Esophagus squamous epithelium (tissue), 5 donors: ENCODE measurements around the gene HARBI1. TPM values are rescaled to one million over a fixed set of nuclear protein-coding genes. Genes with fewer than 3 reads are reported as not detected.

Experiments
- DNase-seq: peaks from one replicate; lab custom pipeline; 2025; lab: John Stamatoyannopoulos, UW
- H3K27ac ChIP-seq, 4 donors: fragments of 200-600 bp; sonication (generic); one replicate each; pipeline ENCODE4 v1.5.1; 2016 to 2019; ENCODE audit warnings: mild to moderate bottlenecking in 1 of 4
- H3K27me3 ChIP-seq, 4 donors: fragments of 200-600 bp; sonication (generic); 1 replicate in 3 of 4; 2 replicates in 1 of 4; pipeline versions ENCODE4 v1.5.1 to v1.6.0; 2017 to 2021; ENCODE audit warnings: antibody characterized with exemption in 1 of 4
- H3K36me3 ChIP-seq, 3 donors: fragments of 200-600 bp; sonication (generic); one replicate each; pipeline ENCODE4 v1.5.1; 2016 to 2019
- H3K4me1 ChIP-seq, 3 donors: fragments of 200-600 bp; sonication (generic); one replicate each; pipeline ENCODE4 v1.5.1; 2017 to 2019
- H3K4me3 ChIP-seq, 4 donors: fragments of 200-600 bp; sonication (generic); 1 replicate in 3 of 4; 2 replicates in 1 of 4; pipeline ENCODE4 v1.5.1; 2016 to 2019; ENCODE audit warnings: mild to moderate bottlenecking in 2 of 4, moderate library complexity in 1 of 4
- H3K9me3 ChIP-seq, 3 donors: fragments of 200-600 bp; sonication (generic); one replicate each; pipeline ENCODE4 v1.5.1; 2016 to 2019
- CTCF ChIP-seq, 6 experiments: fragments of 450-650 bp in 4 of 6; fragments of 200-600 bp in 2 of 6; sonication (generic) in 2 of 6; IDR thresholded peaks; one replicate each; pipeline ENCODE4 v1.5.1; 2016 to 2019; ENCODE audit warnings: antibody characterized with exemption in 6 of 6, mild to moderate bottlenecking in 4 of 6, moderate library complexity in 4 of 6
- POLR2A ChIP-seq, 4 donors: fragments of 450-650 bp; IDR thresholded peaks; one replicate each; pipeline ENCODE4 v1.6.1; 2017; ENCODE audit warnings: antibody characterized with exemption in 4 of 4, mild to moderate bottlenecking in 4 of 4, moderate library complexity in 3 of 4
- WGBS, 2 donors: methylation state at CpG; one replicate each; pipeline ENCODE4 v1.1.5; 2018; 5-methylcytosine and 5-hydroxymethylcytosine counted together
- intact Hi-C: fragments of 100-400 bp; cut with DNase I; formaldehyde crosslinking; loops from one replicate; pipeline ENCODE4 v1.15.0; 2022
- total RNA-seq, 4 donors: library from RNA; depleted of rRNA; stranded (reverse); fragments of >200 nt; gene quantifications; one replicate each; pipeline ENCODE4 v1.1.0, GENCODE V29; 2016
- donor health status: DM: yes; HTN: yes; CAD: no.

The HARBI1 gene
- total RNA-seq: 1 to 10 TPM; 1.3 to 4.2 (median 2.2) TPM

DNA sequence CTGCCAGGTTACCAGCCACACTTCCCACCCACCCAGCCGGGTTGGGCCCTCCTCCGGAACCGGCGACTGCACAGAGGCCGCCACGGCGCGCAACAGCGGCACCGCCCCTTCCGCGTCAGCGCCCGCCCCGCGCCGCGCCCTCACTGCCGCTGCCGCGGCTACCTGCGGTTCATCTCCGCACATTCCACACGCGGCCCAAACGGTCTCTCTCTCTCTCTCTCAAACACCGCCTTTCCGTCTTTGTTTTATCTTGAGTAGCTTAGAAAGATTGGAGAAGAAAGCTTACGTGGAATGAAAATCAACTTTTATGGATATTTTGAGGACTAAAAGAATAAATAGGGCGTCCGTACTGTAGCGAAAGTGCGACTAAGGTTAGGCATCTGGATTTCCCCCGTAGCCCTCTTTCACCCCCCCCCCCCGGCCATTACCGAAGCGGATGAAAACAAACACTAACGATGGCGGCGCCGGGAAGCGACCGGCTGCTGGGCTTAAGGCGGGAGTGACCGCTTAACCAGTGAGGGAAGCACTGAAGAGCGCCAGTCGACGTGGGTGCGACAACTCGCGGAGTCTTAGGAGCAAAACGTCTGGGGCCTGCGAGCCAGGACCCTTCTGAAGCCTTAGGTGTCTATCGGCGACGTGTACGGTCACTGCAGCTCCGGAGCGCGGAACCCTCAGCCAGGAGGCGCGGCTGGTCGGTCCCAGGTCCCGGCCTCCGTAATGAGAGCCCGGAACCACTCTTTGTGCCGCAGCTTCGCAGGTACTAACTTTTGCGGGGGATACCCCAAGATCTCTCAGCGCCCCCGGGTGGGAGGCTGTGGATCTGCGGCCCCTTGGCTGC is at the start of gene HARBI1, which contains the start of gene ATG13:
Gene HARBI1 (minus strand): TSS at position 94 of the 838 bp plus-strand sequence. CDS start 990 bp downstream, outside the sequence.
Gene ATG13 (plus strand): TSS at position 420 of the 838 bp plus-strand sequence. CDS start 26,739 bp downstream, outside the sequence.
- DNase-seq: peak; percentile 59
- Histone ChIP-seq H3K9me3 (no peaks in the 10 kb centered on the region), H3K27ac (peak within 1 kb of the TSS; percentile 97 to 100 (median 99)), H3K4me3 (peak within 1 kb of the TSS; percentile 92 to 100 (median 96)), H3K4me1 (peaks cover 10 to 56% (median 22%) of the 10 kb centered on the region in 3 donors), H3K36me3 (peaks cover 0 to 29% (median 0%) of the 10 kb centered on the region in 3 donors), H3K27me3 (no peaks in the 10 kb centered on the region)
- TF ChIP-seq CTCF (IDR thresholded peaks at IDR 0.05): peak; percentile 56 to 80 (median 76)
- TF ChIP-seq POLR2A (IDR thresholded peaks at IDR 0.05): peak in 3 of 4 donors; percentile 36 to 64 (median 50)
- 0% methylated on average over 29 to 56 of the region's 72 CpGs for WGBS, 2 donors
- intact Hi-C loops: no loop called here

GRCh38 chr11:46666516-46666915 is 49.5 kb upstream of the HARBI1 start:
- no peak overlapping the region for H3K4me3 ChIP-seq
- H3K27me3 ChIP-seq: no peaks in the 10 kb centered on the region
- intact Hi-C loops: no loop called here
- peaks cover 4 to 42% (median 6%) of the 10 kb centered on the region in 3 donors for H3K4me1 ChIP-seq
- 63 to 68% methylated on average over 5 of the region's 5 CpGs for WGBS, 2 donors
- DNase-seq: no peak
- H3K9me3 ChIP-seq: no peaks in the 10 kb centered on the region
- peaks cover 20 to 100% (median 26%) of the 10 kb centered on the region in 3 donors for H3K36me3 ChIP-seq
- TF ChIP-seq CTCF (IDR thresholded peaks at IDR 0.05) (no peak), POLR2A (IDR thresholded peaks at IDR 0.05) (no peak)
- peak overlapping the region in 3 of 4 donors; percentile 60 to 74 (median 66) for H3K27ac ChIP-seq

GRCh38 chr11:46665356-46665755 is 48.3 kb upstream of the HARBI1 start:
- H3K27me3 ChIP-seq: no peaks in the 10 kb centered on the region
- 83% methylated on average over 1 of the region's 1 CpG; no CpG with 5 or more reads in 1 of the 2 donors for WGBS, 2 donors
- TF ChIP-seq POLR2A (IDR thresholded peaks at IDR 0.05) (no peak), CTCF (IDR thresholded peaks at IDR 0.05) (no peak)
- H3K27ac ChIP-seq: peak overlapping the region in 2 of 4 donors; percentile 56 to 66
- H3K9me3 ChIP-seq: no peaks in the 10 kb centered on the region
- peaks cover 0 to 33% (median 6%) of the 10 kb centered on the region in 3 donors for H3K4me1 ChIP-seq
- DNase-seq: no peak
- H3K4me3 ChIP-seq: no peak overlapping the region
- intact Hi-C loops: no loop called here
- peaks cover 20 to 100% (median 28%) of the 10 kb centered on the region in 3 donors for H3K36me3 ChIP-seq

DNA sequence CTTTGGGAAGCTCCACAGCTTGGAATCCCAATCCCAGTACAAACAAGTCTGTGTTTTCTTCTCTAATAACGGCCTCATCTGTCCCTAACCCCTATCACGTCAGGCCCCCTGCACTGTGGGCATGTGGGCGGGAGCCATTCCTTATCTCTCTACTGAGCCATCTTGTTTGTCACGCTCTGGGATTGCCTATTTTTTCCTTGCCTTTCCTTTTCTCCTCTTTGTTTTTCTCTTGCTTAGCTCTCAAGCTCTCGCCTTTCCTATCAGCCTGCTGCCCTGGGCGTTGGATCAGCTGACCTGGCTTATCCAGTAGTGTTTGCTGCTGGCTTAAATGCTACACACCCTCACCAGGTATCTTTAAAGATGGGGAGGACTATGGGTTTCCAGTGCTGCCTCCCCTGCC is 47.6 kb upstream of the HARBI1 start:
- peaks cover 16 to 100% (median 28%) of the 10 kb centered on the region in 3 donors for H3K36me3 ChIP-seq
- H3K9me3 ChIP-seq: no peaks in the 10 kb centered on the region
- WGBS, 2 donors: 64 to 76% methylated on average over 6 of the region's 6 CpGs
- DNase-seq: no peak
- H3K27me3 ChIP-seq: no peaks in the 10 kb centered on the region
- intact Hi-C loops: no loop called here
- H3K27ac ChIP-seq: peak overlapping the region; percentile 7 to 66 (median 36)
- peaks cover 0 to 27% (median 6%) of the 10 kb centered on the region in 3 donors for H3K4me1 ChIP-seq
- H3K4me3 ChIP-seq: no peak overlapping the region
- no peak for TF ChIP-seq CTCF (IDR thresholded peaks at IDR 0.05)
- no peak for TF ChIP-seq POLR2A (IDR thresholded peaks at IDR 0.05)
